ENCODE results near the gene KDM4C.

GRCh38 chr9:6900440-6900883, 142.7 kb downstream of the KDM4C start:
- TF ChIP-seq, protein P1, sequence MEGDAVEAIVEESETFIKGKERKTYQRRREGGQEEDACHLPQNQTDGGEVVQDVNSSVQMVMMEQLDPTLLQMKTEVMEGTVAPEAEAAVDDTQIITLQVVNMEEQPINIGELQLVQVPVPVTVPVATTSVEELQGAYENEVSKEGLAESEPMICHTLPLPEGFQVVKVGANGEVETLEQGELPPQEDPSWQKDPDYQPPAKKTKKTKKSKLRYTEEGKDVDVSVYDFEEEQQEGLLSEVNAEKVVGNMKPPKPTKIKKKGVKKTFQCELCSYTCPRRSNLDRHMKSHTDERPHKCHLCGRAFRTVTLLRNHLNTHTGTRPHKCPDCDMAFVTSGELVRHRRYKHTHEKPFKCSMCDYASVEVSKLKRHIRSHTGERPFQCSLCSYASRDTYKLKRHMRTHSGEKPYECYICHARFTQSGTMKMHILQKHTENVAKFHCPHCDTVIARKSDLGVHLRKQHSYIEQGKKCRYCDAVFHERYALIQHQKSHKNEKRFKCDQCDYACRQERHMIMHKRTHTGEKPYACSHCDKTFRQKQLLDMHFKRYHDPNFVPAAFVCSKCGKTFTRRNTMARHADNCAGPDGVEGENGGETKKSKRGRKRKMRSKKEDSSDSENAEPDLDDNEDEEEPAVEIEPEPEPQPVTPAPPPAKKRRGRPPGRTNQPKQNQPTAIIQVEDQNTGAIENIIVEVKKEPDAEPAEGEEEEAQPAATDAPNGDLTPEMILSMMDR (IDR thresholded peaks at IDR 0.05): no peak
- TF ChIP-seq POLR2AphosphoS5 (IDR thresholded peaks at IDR 0.05; ENCODE audit: low read depth, low read length): no peak
- TF ChIP-seq, protein P2, sequence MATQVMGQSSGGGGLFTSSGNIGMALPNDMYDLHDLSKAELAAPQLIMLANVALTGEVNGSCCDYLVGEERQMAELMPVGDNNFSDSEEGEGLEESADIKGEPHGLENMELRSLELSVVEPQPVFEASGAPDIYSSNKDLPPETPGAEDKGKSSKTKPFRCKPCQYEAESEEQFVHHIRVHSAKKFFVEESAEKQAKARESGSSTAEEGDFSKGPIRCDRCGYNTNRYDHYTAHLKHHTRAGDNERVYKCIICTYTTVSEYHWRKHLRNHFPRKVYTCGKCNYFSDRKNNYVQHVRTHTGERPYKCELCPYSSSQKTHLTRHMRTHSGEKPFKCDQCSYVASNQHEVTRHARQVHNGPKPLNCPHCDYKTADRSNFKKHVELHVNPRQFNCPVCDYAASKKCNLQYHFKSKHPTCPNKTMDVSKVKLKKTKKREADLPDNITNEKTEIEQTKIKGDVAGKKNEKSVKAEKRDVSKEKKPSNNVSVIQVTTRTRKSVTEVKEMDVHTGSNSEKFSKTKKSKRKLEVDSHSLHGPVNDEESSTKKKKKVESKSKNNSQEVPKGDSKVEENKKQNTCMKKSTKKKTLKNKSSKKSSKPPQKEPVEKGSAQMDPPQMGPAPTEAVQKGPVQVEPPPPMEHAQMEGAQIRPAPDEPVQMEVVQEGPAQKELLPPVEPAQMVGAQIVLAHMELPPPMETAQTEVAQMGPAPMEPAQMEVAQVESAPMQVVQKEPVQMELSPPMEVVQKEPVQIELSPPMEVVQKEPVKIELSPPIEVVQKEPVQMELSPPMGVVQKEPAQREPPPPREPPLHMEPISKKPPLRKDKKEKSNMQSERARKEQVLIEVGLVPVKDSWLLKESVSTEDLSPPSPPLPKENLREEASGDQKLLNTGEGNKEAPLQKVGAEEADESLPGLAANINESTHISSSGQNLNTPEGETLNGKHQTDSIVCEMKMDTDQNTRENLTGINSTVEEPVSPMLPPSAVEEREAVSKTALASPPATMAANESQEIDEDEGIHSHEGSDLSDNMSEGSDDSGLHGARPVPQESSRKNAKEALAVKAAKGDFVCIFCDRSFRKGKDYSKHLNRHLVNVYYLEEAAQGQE (IDR thresholded peaks at IDR 0.05; ENCODE audit: insufficient read depth in 1 of 2, low read depth in 2 of 2, low read length in 1 of 2): no peak
